HG02571 (cell line): ENCODE results near the gene TENM4.

ENCODE experiments used
- ATAC-seq: cut with Tn5 transposase; IDR thresholded peaks from one replicate; pipeline ENCODE4 v1.9.1; 2021; ENCODE audit warnings: mild to moderate bottlenecking, moderate library complexity; ENCODE audit not compliant: unreplicated experiment

Gene TENM4

GRCh38 chr11:78657968-78658839 lies 782.6 kb downstream of the TENM4 start:
- ATAC-seq = no peak

DNA sequence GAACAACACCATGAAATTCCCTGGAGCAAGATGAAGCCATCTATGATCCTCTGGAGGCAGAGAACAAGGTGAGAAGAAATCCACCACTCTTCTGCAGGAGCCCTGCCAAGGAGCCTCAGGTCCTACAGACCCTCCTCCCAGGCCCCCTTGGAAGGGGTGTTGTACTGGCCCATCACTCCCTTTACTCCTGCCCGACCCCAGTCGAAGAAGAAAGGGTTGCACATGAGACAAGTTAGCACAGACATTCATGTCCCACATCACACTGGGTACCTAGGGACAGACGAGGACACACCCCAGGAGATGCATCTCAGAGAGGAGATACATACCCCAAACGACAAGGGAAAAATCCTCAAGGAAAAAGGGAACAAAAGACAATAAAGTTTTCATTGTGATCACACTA lies 783.4 kb downstream of the TENM4 start:
- ATAC-seq = no peak

- no peak for ATAC-seq
Observed at GRCh38 chr11:78656984-78657383, 783.8 kb downstream of the TENM4 start.

DNA sequence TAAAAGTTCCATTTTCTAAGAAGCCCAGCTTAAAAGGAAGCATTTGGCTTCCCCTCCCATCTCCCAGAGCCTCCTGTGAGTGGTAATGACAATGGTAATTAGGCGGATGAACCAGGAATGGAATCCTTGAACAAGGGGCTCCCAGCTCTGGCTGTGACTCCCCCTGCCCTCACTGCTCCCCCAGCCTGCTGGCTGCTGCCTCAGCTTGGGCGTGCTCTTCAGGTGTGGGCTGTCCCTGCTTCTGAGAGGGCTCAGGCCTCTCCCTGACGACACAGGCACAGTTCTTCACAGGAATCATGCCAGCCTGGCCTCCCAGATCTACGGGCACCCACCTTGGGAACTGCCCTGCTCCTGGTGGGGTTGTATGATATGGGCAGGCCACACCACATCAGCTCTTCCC lies 784.5 kb downstream of the TENM4 start:
- ATAC-seq = no peak

DNA sequence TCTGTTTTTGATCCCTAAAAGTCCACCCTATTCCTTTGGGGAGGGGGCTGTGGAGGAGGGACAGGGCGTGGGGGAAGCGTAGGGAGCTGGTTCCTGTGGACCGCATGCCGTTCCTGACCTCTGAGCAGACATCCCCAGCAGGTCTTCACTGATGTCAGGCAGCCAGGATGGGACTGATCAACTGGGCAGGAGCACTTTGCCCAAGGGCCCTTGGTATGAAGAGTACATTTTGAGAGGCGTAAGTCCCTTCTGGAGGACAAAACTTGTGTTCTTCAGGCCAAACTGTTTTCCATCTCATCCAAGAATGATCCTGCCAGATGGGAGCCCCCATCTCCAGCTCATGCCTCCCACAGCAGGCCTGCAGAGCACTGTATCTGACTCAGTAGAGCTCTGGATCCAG lies 785.3 kb downstream of the TENM4 start:
- no peak for ATAC-seq

GRCh38 chr11:78654866-78655265 lies 786.0 kb downstream of the TENM4 start:
- no peak for ATAC-seq

DNA sequence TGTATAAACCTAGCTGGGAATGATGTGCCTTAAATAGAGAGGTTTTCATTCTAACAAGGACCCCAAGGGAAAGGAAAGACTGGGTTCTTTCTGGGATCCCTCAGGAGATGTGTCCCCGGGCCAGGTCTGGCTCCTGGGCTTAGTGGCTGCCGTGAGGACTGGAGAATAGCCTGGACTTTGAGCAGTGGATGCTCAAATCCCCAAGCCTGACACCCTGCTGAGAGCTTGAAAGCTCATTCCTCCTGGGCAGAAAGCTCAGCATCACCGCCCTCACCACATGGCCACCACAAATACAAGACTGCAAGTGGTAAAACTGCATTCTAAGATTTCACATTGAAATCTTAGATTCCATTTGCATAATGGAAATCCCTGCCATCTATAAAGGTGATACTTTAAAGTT lies 786.8 kb downstream of the TENM4 start:
- ATAC-seq = no peak

- ATAC-seq = no peak
Observed at GRCh38 chr11:78653294-78653909, 787.4 kb downstream of the TENM4 start.

DNA sequence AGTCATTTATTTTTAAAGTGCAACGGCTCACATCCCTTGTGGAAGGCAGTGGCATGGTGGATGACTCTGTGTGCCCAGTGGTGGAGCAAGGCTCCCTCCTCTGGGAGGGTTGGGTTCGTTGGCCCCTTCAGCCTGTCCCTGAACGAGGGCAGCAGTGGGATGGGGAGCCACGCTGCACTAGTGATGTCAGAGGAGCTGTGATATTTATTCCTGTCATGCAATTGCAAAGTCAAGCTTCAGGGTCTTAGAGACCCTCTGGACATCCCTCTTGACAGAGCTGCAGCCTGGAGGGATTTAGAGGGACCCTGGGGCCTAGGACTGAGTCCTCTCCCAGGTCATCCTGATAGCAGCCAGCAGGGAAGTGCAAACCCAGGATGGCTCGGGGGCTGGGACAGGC lies 788.0 kb downstream of the TENM4 start:
- no peak for ATAC-seq

- no peak for ATAC-seq
Observed at GRCh38 chr11:78651923-78652842, 788.6 kb downstream of the TENM4 start.

DNA sequence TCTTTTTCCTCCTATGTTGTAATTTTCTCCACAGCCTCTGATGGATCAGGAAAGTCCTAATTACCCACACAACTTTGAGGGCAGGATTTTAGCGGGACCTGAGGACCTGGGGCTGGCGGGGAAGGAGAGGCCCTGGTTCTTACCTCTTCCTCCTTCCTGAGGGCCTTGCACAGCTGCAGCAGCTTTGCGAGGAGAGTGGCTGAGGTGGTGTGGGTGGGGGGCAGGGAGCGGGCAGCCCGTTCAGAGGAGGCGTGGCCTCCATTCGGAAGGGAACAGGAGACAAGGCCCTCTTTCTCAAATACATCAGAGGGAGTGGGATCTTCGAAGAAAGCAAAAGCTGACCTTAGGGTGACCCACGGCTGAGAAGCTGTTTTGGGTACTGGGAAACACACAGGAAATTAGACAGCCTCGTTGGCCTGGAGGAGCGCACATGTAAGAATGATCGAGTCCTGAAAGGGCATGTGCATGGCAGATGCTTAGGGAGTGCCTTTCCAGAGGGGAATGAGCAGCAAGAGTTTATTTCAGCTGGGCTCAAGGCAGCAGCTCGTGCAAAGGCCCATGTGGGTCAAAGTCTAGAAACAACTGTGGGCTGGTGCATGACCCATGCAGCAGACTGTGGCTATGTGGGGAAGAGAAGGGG lies 789.6 kb downstream of the TENM4 start:
- ATAC-seq = no peak

GRCh38 chr11:78649361-78650215 lies 791.2 kb downstream of the TENM4 start:
- ATAC-seq = no peak

DNA sequence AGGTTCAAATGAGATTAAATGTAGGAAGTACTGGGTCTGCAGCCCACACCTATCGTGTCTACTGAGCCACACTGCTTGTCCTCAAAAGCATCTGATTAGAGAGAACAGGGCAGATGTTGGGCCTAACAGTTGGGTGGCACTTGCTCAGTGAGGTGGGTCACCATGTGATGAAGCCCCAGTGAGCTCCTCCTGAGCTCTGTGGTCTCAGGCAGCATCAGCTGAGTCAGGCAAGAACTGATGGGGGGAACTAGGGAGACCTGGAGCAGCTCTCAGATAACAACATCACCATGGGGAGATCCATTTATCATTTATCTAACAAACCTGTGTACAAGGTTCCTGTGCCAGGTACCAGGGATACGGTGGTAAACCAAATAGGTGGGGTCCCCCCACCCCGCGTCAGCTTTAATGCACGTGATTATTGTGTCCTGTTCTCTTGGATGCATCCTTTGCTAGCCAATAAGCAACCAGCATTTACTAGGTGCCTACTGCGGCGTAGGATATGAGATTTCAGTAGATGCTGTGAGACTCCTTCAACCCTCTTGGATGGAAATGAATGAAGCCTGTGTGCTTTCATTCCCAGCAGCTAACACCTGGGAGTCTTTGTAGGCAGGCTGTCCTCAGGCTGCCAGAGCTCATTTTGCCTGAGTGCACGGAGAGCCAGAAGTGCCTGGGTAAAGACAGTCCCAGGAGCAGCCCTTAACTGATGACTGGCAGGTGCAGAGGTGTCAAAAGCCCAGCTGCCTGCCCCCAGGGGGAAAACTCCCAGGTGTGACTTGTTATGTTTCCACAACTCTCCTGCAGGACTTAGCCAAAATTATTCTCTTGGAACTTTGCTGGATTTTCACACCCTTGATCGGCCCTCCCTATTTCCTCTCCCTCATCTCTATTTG lies 792.6 kb downstream of the TENM4 start:
- no peak for ATAC-seq

DNA sequence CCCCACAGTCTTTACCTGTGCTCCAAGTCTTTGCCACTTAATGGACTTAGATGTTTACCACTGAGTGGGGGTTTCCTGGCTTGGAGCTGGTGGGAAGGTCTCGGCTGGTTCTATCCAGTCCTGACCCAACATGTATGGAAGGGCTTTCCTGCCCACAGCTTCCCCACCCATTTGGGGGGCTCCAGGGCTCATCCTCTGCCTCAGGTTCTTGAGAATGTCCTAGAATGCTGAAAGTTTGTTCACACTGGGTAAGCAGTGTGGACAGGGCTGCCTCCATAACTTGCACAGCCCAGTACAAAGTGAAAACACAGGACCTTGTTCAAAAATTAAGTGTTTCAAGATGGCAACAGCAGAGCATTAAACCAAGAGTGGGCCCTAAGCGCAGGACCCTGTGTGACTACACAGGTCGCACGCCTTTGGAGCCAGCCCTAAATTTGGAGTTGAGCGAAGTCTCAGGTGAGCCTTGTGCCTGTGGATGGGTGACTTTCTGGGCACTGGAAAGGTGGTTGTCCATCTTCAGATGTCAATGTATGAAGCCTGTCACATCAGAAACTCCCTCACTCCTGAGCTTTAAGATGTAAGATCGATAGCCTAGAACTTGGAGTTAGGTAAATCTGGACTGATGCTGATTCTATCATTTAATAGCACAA lies 793.4 kb downstream of the TENM4 start:
- no peak for ATAC-seq

DNA sequence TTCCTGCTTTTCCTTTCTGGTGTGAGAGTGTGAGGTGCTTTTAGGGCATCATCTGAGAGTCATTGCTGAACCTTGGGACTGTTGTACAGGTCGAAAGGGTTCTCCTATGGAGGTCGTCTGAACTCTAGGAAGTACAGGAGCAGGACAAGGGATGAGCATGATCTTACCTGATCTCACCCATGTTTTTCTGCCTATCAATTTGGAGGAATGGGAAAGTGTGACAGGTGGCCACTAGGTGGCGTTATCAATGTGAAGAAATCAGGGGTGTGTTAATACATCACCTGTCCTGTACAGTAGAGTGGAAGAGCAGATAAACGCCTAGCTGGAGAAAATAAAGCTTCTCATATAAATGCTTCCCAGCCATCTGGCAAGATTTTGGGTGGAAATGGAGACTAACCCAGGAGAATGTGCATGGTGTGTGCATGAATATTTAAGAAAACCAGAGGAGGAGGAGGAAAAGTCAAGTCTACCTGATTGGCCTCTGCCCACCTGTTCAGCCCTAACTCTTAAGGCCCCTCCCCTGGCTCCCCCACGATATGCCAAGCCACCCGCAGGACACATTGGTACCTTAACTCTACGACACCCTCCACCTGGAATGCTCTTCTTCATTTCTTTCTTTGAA lies 794.2 kb downstream of the TENM4 start:
- ATAC-seq = no peak

GRCh38 chr11:78645226-78646202 lies 795.3 kb downstream of the TENM4 start:
- no peak for ATAC-seq

DNA sequence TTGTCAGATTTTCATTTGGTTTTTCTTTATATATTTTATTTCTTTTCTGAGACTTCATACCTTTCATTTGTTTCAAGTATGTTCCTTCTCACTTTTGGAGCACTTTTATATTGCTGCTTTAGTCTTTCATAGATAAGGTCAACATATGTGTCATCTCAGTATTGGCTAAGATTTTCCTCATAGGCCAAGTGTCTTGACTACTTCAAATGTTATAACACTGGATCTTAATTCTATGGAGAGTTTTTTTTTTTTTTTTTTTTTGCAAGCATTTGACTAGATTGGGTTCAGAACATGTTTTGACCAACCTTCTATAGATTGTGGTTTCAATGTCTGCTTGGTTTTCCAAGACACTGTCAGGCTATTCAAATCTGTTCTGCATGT lies 797.2 kb downstream of the TENM4 start:
- no peak for ATAC-seq
